Measurements from ENCODE around the gene RABGAP1. TPM values are rescaled to one million over a fixed set of nuclear protein-coding genes. Genes with fewer than 3 reads are reported as not detected.

RABGAP1 gene
- total and polyA plus RNA-seq, 4 donors: 3.8 to 25.7 (median 10.5) TPM

- Histone ChIP-seq H3K27ac (ENCODE audit: low read depth in 1 of 2, low read length in 2 of 2) (no peak overlapping the region), H3K27me3 (ENCODE audit: control insufficient read depth in 4 of 4, insufficient read depth in 4 of 4, low read length in 3 of 4) (no peaks in the 10 kb centered on the region), H3K4me1 (ENCODE audit: control insufficient read depth in 4 of 4, insufficient read depth in 4 of 4, low read length in 3 of 4) (peaks cover 0 to 9% (median 5%) of the 10 kb centered on the region in 4 donors), H3K4me3 (ENCODE audit: low read depth in 1 of 3, low read length in 3 of 3) (no peak overlapping the region), H3K36me3 (ENCODE audit: control insufficient read depth in 4 of 4, insufficient read depth in 3 of 4, low read depth in 1 of 4, low read length in 3 of 4) (peaks cover 0 to 1% (median 0%) of the 10 kb centered on the region in 4 donors), H3K9me3 (ENCODE audit: control insufficient read depth in 4 of 4, low read length in 3 of 4) (no peaks in the 10 kb centered on the region), H3K9ac (ENCODE audit: low read depth in 1 of 2, low read length in 2 of 2) (peak overlapping the region in 1 of 2 donors; percentile 48)
- no peak for DNase-seq (ENCODE audit: low spot score)
- 41% methylated on average over 3 of the region's 3 CpGs for WGBS
- no peak for TF ChIP-seq GABPA (IDR thresholded peaks at IDR 0.05 in 1 of 2, conservative IDR thresholded peaks at IDR 0.05 in 1 of 2)
- no peak for TF ChIP-seq FOXA1 (IDR thresholded peaks at IDR 0.05)
- no peak for TF ChIP-seq FOXA2 (IDR thresholded peaks at IDR 0.05)
- peak; percentile 23 to 44 for TF ChIP-seq JUND (IDR thresholded peaks at IDR 0.05)
- peak; percentile 38 for TF ChIP-seq ATF3 (IDR thresholded peaks at IDR 0.05)
- TF ChIP-seq TAF1 (conservative IDR thresholded peaks at IDR 0.05): no peak
- peak; percentile 33 for TF ChIP-seq SP1 (IDR thresholded peaks at IDR 0.05)
- TF ChIP-seq EGR1 (IDR thresholded peaks at IDR 0.05; ENCODE audit: low read depth in 2 of 2): no peak
- TF ChIP-seq MAX (IDR thresholded peaks at IDR 0.05): no peak
- no peak for TF ChIP-seq NR2F2 (IDR thresholded peaks at IDR 0.05)
- TF ChIP-seq REST (IDR thresholded peaks at IDR 0.05): no peak
- peak; percentile 7 to 30 for TF ChIP-seq RXRA (IDR thresholded peaks at IDR 0.05)
- TF ChIP-seq HNF4G (IDR thresholded peaks at IDR 0.05): peak; percentile 34
- TF ChIP-seq YY1 (IDR thresholded peaks at IDR 0.05): no peak
- peak; percentile 81 to 90 for TF ChIP-seq HNF4A (conservative IDR thresholded peaks at IDR 0.05)
- TF ChIP-seq CTCF (IDR thresholded peaks at IDR 0.05; ENCODE audit: low read depth, low read length, missing input control): no peak
- TF ChIP-seq RAD21 (IDR thresholded peaks at IDR 0.05): peak in 1 of 2 donors; percentile 40
- no peak for TF ChIP-seq ZBTB33 (IDR thresholded peaks at IDR 0.05)
Measured at GRCh38 chr9:123121457-123121856, 180.6 kb downstream of the RABGAP1 start.
